A549 (cell line): ENCODE data around the gene TIMM17A. TPM values are rescaled to one million over a fixed set of nuclear protein-coding genes. Genes with fewer than 3 reads are reported as not detected.

Source experiments
- ATAC-seq, 2 experiments: fragments of 200-7000 bp in 1 of 2; fragments of >200 bp in 1 of 2; cut with Nextera tagmentation in 1 of 2; cut with Tn5 transposase in 1 of 2; 3 replicates each; pipeline versions ENCODE4 v1.8.0 to v1.9.1; 2018 to 2020; ENCODE audit warnings: mild to moderate bottlenecking in 1 of 2, moderate library complexity in 1 of 2
- CTCF ChIA-PET: fragments of 300-600 bp; sonication (Branson Sonifier 250); formaldehyde crosslinking; extraction: SDS; loops from one replicate; lab custom pipeline; 2021; ENCODE audit warnings: antibody characterized with exemption, inconsistent platforms; lab: Yijun Ruan, JAX
- POLR2A ChIA-PET: fragments of 350-600 bp; formaldehyde crosslinking; extraction: SDS; loops from one replicate; lab custom pipeline; 2021; ENCODE audit warnings: antibody characterized with exemption, inconsistent platforms; lab: Yijun Ruan, JAX
- DNase-seq, 2 experiments: peaks; one replicate each; pipeline versions ENCODE4 v3.0.0 to v3.0.0-alpha.2; 2011 to 2016; ENCODE audit warnings: low read depth in 1 of 2, low spot score in 1 of 2
- FAIRE-seq: peaks from 2 replicates; lab custom pipeline; 2011; peaks lifted over from hg19 to GRCh38; lab: Jason Lieb, UNC
- H3K27ac ChIP-seq, 2 experiments: fragments of >200 bp; sonication (Bioruptor Twin); formaldehyde crosslinking; 3 replicates each; pipeline ENCODE4 v1.5.1; 2016 to 2017
- H3K4me1 ChIP-seq: fragments of >200 bp; sonication (Bioruptor Twin); formaldehyde crosslinking; 3 replicates; pipeline ENCODE4 v1.6.1; 2016
- H3K4me2 ChIP-seq: fragments of >200 bp; sonication (Bioruptor Twin); formaldehyde crosslinking; 3 replicates; pipeline ENCODE4 v1.6.1; 2016
- H3K4me3 ChIP-seq: fragments of >200 bp; sonication (Bioruptor Twin); formaldehyde crosslinking; 3 replicates; pipeline ENCODE4 v1.5.1; 2016
- H3K9me3 ChIP-seq: fragments of >200 bp; sonication (Bioruptor Twin); formaldehyde crosslinking; 3 replicates; pipeline ENCODE4 v1.6.1; 2016
- BHLHE40 ChIP-seq: IDR thresholded peaks from 2 replicates; pipeline ENCODE4 v1.6.1; 2012; ENCODE audit warnings: low read depth, low read length, inconsistent platforms
- CBX2 ChIP-seq: fragments of 200-600 bp; sonication (generic); IDR thresholded peaks from 2 replicates; pipeline ENCODE4 v1.6.1; 2016; ENCODE audit warnings: low read depth, mild to moderate bottlenecking, borderline replicate concordance
- CHD2 ChIP-seq: fragments of 150-350 bp; IDR thresholded peaks from 2 replicates; pipeline ENCODE4 v1.6.1; 2014; ENCODE audit warnings: low read length; ENCODE audit not compliant: partially characterized antibody
- CTCF ChIP-seq: fragments of >200 bp; sonication (Bioruptor Twin); formaldehyde crosslinking; IDR thresholded peaks from 3 replicates; pipeline ENCODE4 v1.5.1; 2016
- EHMT2 ChIP-seq: fragments of 200-600 bp; sonication (generic); IDR thresholded peaks from 2 replicates; pipeline ENCODE4 v1.6.1; 2016; ENCODE audit warnings: antibody characterized with exemption, low read depth, mild to moderate bottlenecking, moderate library complexity
- ELK1 ChIP-seq: fragments of 150-350 bp; IDR thresholded peaks from 2 replicates; pipeline ENCODE4 v1.6.1; 2014; ENCODE audit warnings: low read depth, mild to moderate bottlenecking, low read length
- ESRRA ChIP-seq: fragments of 150-350 bp; IDR thresholded peaks from 2 replicates; pipeline ENCODE4 v1.6.1; 2014; ENCODE audit warnings: mild to moderate bottlenecking, low read length, borderline replicate concordance
- FOSB ChIP-seq: fragments of 250-450 bp; sonication (Bioruptor Pico); IDR thresholded peaks from 2 replicates; pipeline ENCODE4 v1.5.0; 2020; ENCODE audit warnings: mild to moderate bottlenecking, moderate library complexity
- HEYL ChIP-seq: fragments of 250-450 bp; sonication (Bioruptor Pico); IDR thresholded peaks from 2 replicates; pipeline ENCODE4 v1.8.0; 2021; ENCODE audit warnings: mild to moderate bottlenecking, moderate library complexity
- HMGXB4 ChIP-seq: fragments of 250-450 bp; sonication (Bioruptor Pico); IDR thresholded peaks from 2 replicates; pipeline ENCODE4 v1.5.0; 2021; ENCODE audit warnings: mild to moderate bottlenecking, moderate library complexity, borderline replicate concordance
- HOXA7 ChIP-seq: fragments of 250-450 bp; sonication (Bioruptor Pico); IDR thresholded peaks from 2 replicates; pipeline ENCODE4 v1.5.0; 2020; ENCODE audit warnings: mild to moderate bottlenecking, moderate library complexity
- HOXB13 ChIP-seq: fragments of 250-450 bp; sonication (Bioruptor Pico); IDR thresholded peaks from 2 replicates; pipeline ENCODE4 v1.5.0; 2020; ENCODE audit warnings: low read depth, mild to moderate bottlenecking, moderate library complexity
- HOXB5 ChIP-seq: fragments of 250-450 bp; sonication (Bioruptor Pico); IDR thresholded peaks from 2 replicates; pipeline ENCODE4 v1.5.0; 2020; ENCODE audit warnings: mild to moderate bottlenecking, moderate library complexity
- JUN ChIP-seq, 2 experiments: fragments of >200 bp; sonication (Bioruptor Twin); formaldehyde crosslinking; IDR thresholded peaks; 2 replicates in 1 of 2; 3 replicates in 1 of 2; pipeline ENCODE4 v1.6.1; 2016 to 2017
- KDM1A ChIP-seq: fragments of 200-600 bp; sonication (generic); IDR thresholded peaks from 2 replicates; pipeline ENCODE4 v1.6.1; 2016; ENCODE audit warnings: low read depth, mild to moderate bottlenecking
- KDM5A ChIP-seq: fragments of 200-600 bp; sonication (generic); IDR thresholded peaks from 2 replicates; pipeline ENCODE4 v1.6.1; 2016; ENCODE audit warnings: antibody characterized with exemption, mild to moderate bottlenecking
- MAFK ChIP-seq: fragments of 450-650 bp; IDR thresholded peaks from 2 replicates; pipeline ENCODE4 v1.6.1; 2014; ENCODE audit not compliant: partially characterized antibody
- MAZ ChIP-seq: fragments of 150-350 bp; IDR thresholded peaks from 2 replicates; pipeline ENCODE4 v1.6.1; 2014; ENCODE audit warnings: antibody characterized with exemption, low read depth, low read length, borderline replicate concordance
- NFE2L2 ChIP-seq: fragments of 150-350 bp; conservative IDR thresholded peaks from 2 replicates; pipeline ENCODE4 v1.6.1; 2014; ENCODE audit warnings: low read length
- NPAS2 ChIP-seq: fragments of 250-450 bp; sonication (Bioruptor Pico); IDR thresholded peaks from 2 replicates; pipeline ENCODE4 v1.8.0; 2022; ENCODE audit warnings: mild to moderate bottlenecking, moderate library complexity, borderline replicate concordance
- NR3C1 ChIP-seq: fragments of >200 bp; sonication (Bioruptor Twin); formaldehyde crosslinking; IDR thresholded peaks from 3 replicates; pipeline ENCODE4 v1.6.1; 2017
- POLR2AphosphoS2 ChIP-seq: conservative IDR thresholded peaks from 2 replicates; pipeline ENCODE4 v1.6.1; 2012; ENCODE audit warnings: low read length, improper control_type of control experiment, inconsistent platforms
- RAD21 ChIP-seq, 2 experiments: fragments of >200 bp in 1 of 2; sonication (Bioruptor Twin) in 1 of 2; formaldehyde crosslinking in 1 of 2; IDR thresholded peaks in 1 of 2; conservative IDR thresholded peaks in 1 of 2; 2 replicates in 1 of 2; 3 replicates in 1 of 2; pipeline ENCODE4 v1.6.1; 2012 to 2018; ENCODE audit warnings: inconsistent platforms in 1 of 2
- RARB ChIP-seq: fragments of 250-450 bp; sonication (Bioruptor Pico); IDR thresholded peaks from 2 replicates; pipeline ENCODE4 v1.8.0; 2021; ENCODE audit warnings: mild to moderate bottlenecking, moderate library complexity
- REST ChIP-seq: fragments of 200-600 bp; sonication (generic); IDR thresholded peaks from 2 replicates; pipeline ENCODE4 v1.6.1; 2016; ENCODE audit warnings: antibody characterized with exemption, mild to moderate bottlenecking, moderate library complexity
- TFCP2L1 ChIP-seq: fragments of 250-450 bp; sonication (Bioruptor Pico); IDR thresholded peaks from 2 replicates; pipeline ENCODE4 v1.5.0; 2021; ENCODE audit warnings: mild to moderate bottlenecking
- ZC3H11A ChIP-seq: fragments of 450-650 bp; IDR thresholded peaks from 2 replicates; pipeline ENCODE4 v1.6.1; 2014; ENCODE audit warnings: antibody characterized with exemption, mild to moderate bottlenecking
- ZSCAN20 ChIP-seq: fragments of 250-450 bp; sonication (Bioruptor Pico); IDR thresholded peaks from 2 replicates; pipeline ENCODE4 v1.8.0; 2022; ENCODE audit warnings: mild to moderate bottlenecking, moderate library complexity
- WGBS: methylation state at CpG from one replicate; pipeline ENCODE4 v1.1.6; 2017; ENCODE audit errors: missing lambda C conversion rate; 5-methylcytosine and 5-hydroxymethylcytosine counted together
- polyA plus RNA-seq, 4 experiments: library from polyadenylated mRNA; depleted of rRNA in 3 of 4; stranded (reverse); fragments of >200 nt; fragmentation: RNase III in 1 of 4; extraction: RNeasy Plus Mini Kit Qiagen cat#74134 plus additional on column Dnase treatment in 1 of 4; gene quantifications; 2 replicates in 3 of 4; 3 replicates in 1 of 4; pipeline ENCODE4 v1.2.3, GENCODE V29; 2011 to 2017

TIMM17A gene
- polyA plus RNA-seq, 2 of the 4 experiments (the other 2 are of a cell fraction): 127 to 134 TPM

- no peak for TF ChIP-seq ELK1
- TF ChIP-seq CBX2: no peak
- no peak for TF ChIP-seq EHMT2
- TF ChIP-seq ZSCAN20 (CRISPR knock-in tag): no peak
- TF ChIP-seq NPAS2 (CRISPR knock-in tag): no peak
These were observed 60.3 kb downstream of the TIMM17A start (continued) for GRCh38 chr1:202015662-202015937.

- no peak for FAIRE-seq
- Histone ChIP-seq H3K4me1 (peaks cover 72% of the 10 kb centered on the region), H3K4me3 (peak overlapping the region; percentile 95), H3K9me3 (no peaks in the 10 kb centered on the region), H3K4me2 (peak overlapping the region; percentile 88), H3K27ac (peak overlapping the region; percentile 93 to 94)
- ChIA-PET CTCF (interaction anchor here (0.9 to 46.8 kb wide), 9 partner anchors 9 to 155 kb away, joined by 3 to 1624 read pairs (median 6); partner anchors contain the start of gene GPR37L1), POLR2A (interaction anchor here (2.3 to 4.7 kb wide), 2 partner anchors 19 to 41 kb away, joined by 11 to 68 read pairs; no protein-coding TSS in a partner anchor)
- DNase-seq: peak in 1 of 2 experiments; percentile 79
- no peak for ATAC-seq
- 55% methylated on average over 9 of the region's 9 CpGs for WGBS
- TF ChIP-seq KDM1A (no peak), ZC3H11A (no peak), HOXB5 (CRISPR knock-in tag) (no peak), FOSB (CRISPR knock-in tag) (peak; percentile 90), NPAS2 (CRISPR knock-in tag) (no peak), RARB (peak; percentile 72; the same call in 1 of the 2 replicates), JUN (IDR thresholded peaks at IDR 0.05) (peak; percentile 38 to 81; a peak in 2 of 5 replicates), MAZ (no peak), BHLHE40 (no peak), KDM5A (no peak), CTCF (no peak), HMGXB4 (CRISPR knock-in tag) (no peak; the same call in 1 of the 2 replicates), NR3C1 (no peak), CHD2 (no peak), ESRRA (peak; percentile 92), NFE2L2 (no peak), HOXA7 (peak; percentile 90), REST (no peak), TFCP2L1 (CRISPR knock-in tag) (0 out of 2 replicates have a peak, but pooled peaks have one; percentile 49), POLR2AphosphoS2 (no peak; the same call in none of the 2 replicates), HEYL (CRISPR knock-in tag) (no peak), ZSCAN20 (CRISPR knock-in tag) (no peak), MAFK (no peak), HOXB13 (no peak), RAD21 (conservative IDR thresholded peaks at IDR 0.05 in 1 of 2, IDR thresholded peaks at IDR 0.05 in 1 of 2) (no peak)
These were observed 60.9 kb downstream of the TIMM17A start for GRCh38 chr1:202016022-202016810.
